ENCODE measurements around the gene LRP3.

GRCh38 chr19:33150852-33151518 is 43.1 kb upstream of the LRP3 start:
- TF ChIP-seq CTCF (IDR thresholded peaks at IDR 0.05): no peak
- TF ChIP-seq POLR2AphosphoS5 (IDR thresholded peaks at IDR 0.05): no peak
- no peak for TF ChIP-seq POLR2A (IDR thresholded peaks at IDR 0.05)
- TF ChIP-seq EP300 (IDR thresholded peaks at IDR 0.05): no peak

Data from upper lobe of left lung (tissue), 4 donors.